ENCODE results near the gene C1QTNF12.
"Not testable (repeated sequence)": the region's sequence is repeated elsewhere in the genome, so short reads cannot be mapped to it uniquely, and the experiment has no call there.

Gene C1QTNF12

DNA sequence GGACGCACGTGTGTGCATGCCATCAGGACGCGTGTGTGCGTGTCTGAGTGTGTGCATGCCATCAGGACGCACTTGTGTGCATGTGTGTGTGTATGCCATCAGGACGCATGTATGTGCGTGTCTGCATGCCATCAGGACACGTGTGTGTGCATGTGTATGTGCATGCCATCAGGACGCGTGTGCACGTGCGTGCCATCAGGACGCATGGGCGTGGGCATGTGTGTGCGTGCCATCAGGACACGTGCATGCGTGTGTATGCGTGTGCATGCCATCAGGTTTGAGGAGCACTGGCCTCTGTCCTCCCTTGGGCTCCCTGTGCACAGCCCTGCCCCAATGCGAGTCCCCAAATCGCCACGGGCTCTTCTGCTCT, 12.6 kb upstream of the C1QTNF12 start:
- no peak for DNase-seq

GRCh38 chr1:1256956-1257871, 10.7 kb upstream of the C1QTNF12 start:
- DNase-seq: no peak

- no peak for DNase-seq
Observed at GRCh38 chr1:1255611-1256010, 9.1 kb upstream of the C1QTNF12 start.

- no peak for DNase-seq
Observed at GRCh38 chr1:1255078-1255477, 8.6 kb upstream of the C1QTNF12 start.

DNA sequence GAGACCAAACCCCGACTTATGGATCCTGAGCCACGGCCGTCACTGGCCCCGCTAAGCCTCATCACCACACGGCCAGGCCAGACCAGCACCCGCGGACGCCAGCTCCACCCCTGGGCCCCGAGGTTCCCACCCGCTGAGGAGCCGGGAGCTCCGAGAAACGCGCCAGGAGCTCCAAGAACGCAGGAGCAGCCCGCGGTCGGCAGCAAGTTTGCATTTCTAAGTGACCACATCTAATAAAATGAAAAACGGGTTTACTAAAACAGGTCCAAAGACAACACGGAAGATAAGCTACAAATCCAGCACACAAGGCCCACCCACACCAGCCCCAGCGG, 8.1 kb upstream of the C1QTNF12 start:
- DNase-seq: no peak

DNA sequence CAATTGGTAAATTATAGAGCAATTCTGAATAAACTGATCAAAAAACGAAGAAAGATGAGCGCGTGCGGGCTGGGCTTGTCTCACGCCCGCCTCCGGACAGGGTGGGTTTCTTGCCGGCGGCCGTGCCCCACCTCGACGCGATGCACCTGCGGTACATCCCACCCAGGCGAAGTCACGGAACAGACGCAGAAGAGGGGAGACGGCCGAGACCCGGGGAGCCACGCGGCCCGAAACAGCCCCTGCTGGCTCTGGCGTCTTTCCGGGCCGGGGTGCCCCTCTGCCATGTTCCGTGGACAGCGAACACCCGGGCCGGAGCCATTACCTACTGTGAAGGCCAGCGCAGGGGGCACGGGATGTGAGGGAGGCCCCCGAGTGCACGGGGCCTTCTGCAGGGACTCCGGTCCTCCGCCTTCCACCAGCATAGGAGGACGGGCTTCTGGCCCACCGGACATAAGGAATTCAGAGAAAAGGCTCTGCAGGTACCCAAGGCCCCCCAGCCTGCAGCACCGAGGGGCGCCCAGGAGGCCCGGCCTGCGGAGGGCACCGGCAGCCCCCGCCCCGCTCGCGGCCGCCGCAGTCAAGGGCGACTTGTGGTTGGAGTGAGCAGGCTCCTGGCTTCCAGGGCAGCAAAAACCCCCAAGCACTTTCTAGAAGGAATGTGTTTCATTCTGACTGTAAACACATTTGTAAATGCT, 7.6 kb upstream of the C1QTNF12 start:
- no peak for DNase-seq

DNA sequence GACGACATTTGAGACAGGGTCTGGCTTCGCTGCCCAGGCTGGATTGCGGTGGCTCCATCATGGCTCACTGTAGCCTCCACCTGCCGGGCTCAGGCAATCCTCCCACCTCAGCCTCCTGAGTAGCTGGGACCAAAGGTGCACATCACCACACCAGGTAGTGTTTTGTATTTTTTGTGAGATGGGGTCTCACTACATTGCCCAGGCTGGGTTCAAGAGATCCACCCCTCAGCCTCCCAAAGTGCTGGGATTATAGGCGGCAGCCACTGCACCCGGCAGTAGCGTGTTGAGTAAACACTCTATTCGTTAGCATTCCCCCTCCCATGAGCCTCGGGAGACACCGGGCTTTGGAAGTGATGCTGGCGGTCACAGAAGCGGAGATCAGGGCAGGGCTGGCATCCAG, 6.8 kb upstream of the C1QTNF12 start:
- DNase-seq: no peak

- no peak for DNase-seq
Observed at GRCh38 chr1:1250786-1251284, 4.3 kb upstream of the C1QTNF12 start.

GRCh38 chr1:1248009-1248913, 1.7 kb upstream of the C1QTNF12 start:
- not testable (repeated sequence) for DNase-seq

DNA sequence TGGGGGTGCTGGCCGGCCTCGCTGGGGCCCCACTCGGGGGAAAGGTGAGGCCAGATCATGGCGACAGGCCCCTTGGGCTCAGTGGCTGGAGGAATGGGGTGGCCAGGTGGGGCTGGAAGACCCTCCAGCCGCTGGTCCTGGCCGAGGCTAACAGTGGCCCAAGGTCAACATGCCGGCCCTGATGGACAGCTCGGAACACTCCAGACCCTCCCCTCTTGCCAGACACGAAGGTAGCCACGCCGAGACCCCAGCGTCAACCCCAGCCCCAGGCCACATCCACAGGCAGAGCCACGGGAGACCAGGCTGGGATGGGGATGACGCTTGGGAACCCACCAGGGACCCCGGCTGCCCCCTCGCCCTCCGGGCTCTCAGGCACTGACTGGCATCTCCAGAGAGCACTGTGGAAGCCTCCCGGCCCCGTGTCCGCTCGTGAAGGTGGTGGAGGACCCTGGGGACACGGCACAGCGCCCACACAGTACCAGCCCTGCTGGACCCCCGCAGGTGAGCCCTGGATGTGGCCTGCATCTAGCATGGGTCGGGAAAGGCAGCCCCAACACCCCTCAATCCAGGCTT, 905 bp upstream of the C1QTNF12 start:
- DNase-seq: no peak

DNA sequence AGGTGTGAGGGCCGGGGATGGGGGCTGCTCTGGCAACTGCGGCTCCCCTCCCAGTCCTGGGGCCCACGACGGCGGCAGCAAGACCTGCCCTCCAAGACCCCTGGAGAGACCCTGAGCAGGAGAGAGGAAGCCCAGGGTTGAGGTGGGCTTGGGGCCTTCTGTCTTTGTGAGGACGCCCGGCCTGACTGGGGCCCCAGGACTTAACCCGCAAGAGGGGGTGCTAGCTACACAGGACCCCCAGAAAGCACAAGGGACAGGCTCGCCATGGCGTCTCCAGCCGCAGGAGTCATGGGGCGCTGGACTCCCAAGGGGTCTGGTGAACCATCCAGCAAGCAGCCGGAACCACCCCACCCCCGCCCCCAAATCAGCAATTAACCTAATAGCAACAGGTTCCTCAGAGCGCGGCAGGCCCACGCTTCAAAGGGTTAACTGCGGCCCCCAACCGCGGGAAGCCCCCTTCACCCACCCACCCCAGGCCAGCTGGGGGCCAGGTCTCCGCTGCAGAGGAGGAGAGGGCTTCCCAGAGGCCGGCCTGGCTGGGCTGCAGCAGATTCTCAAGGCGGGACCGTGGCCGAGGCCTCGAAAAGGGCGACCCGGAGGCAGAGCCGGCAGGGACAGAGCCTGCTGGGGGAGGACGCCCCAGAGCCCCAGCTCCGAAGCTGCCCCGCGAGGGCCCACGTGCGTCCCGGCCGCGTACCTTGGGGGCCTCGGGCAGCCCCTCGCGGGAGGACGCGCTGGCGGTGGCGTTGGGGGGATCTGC, 525 bp downstream of the C1QTNF12 start:
- no peak for DNase-seq

DNA sequence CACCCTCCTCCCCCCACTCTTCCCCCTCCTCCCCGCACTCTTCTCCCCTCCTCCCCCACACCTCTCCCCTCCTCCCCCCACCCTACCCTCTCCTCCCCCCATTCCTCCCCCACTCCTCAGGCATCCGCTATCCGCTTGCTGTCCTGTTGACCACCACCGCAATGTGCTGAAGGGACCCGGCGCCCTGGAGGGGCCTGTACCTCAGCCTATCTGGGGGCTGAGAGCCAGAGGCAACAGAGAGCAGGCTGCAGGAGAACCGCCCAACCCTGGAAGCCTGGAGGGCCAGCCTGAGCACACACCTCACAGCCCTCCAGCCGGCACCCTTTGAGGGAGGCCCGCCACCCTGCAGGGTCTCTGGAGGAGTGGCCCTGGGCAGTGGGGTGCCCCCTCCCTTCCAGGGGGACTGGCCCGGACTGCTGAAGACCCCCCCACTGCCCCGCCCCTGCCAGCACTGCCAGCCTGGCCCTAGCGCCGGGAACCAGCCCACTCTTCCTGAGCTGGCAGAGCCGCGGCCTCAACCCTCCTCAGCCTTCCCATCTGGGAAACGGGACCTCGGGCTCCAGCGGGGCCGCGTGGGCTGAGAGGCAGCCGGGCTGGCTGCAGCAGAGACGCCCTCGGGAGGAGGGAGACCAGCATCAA, 1.2 kb downstream of the C1QTNF12 start:
- peak; percentile 65 for DNase-seq

GRCh38 chr1:1244192-1244811, 2.2 kb downstream of the C1QTNF12 start:
- no peak for DNase-seq

DNA sequence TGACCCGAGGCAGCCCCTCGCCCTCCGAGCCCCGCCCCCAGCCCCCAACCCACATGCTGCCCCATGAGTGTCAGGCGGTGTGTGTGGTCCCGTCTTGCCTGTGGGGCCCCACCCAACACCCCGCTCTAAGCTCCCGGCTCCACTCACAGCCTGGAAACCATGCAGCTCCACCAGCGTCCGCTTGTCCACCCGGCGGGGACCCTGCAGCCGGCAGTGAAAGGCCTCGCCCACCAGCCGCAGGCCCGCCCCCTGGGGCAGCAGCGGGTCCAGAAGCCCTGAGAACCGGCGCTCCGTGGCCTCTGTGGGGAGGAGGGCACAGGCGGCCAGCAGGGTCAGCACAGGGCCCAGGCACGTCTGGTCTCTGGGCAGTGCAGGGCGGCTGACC, 2.7 kb downstream of the C1QTNF12 start:
- no peak for DNase-seq

DNA sequence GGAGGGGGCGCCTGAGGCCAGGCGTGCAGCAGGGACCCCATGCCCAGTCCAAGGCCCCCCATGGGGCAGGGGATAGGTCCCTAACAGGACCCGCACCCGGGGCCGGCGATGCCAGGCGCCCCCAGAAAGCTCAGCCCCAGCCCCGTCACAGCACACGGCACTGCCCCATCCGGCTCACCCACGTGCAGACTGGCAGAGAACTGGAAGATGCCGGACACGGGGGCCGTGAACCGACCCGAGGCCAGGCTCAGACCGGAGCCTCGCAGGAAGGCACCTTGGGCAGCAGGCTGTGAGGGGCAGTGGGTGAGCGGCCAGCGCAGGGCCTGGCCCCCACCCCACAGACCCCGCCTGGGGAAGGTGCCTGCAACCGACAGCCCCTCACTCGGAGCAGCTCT, 3.3 kb downstream of the C1QTNF12 start:
- no peak for DNase-seq

GRCh38 chr1:1242461-1243265, 3.9 kb downstream of the C1QTNF12 start:
- DNase-seq: no peak

GRCh38 chr1:1241588-1242219, 4.8 kb downstream of the C1QTNF12 start:
- no peak for DNase-seq

GRCh38 chr1:1240822-1241587, 5.5 kb downstream of the C1QTNF12 start:
- DNase-seq: peak; percentile 30

GRCh38 chr1:1240348-1240732, 6.2 kb downstream of the C1QTNF12 start:
- no peak for DNase-seq
